Measurements from ENCODE around the gene LOXHD1.

LOXHD1 gene

DNA sequence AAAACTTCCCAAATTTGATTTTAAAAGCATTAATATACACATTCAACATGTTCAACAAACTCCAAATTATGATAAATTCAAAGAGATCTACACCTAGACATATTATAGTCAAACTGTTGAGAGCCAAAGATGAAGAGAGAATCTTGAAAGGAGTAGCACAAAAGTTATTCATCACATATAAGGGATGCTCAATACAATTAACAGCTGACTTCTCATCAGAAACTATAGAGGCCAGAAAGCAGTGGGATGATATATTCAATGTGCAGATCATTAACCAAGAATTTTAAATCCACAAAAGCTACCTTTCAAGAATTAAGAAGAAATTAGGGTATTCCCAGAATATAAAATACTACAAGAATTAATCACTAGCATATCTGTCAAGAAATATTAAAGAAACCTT is 75.4 kb downstream of the LOXHD1 start:
- ChIA-PET CTCF (no interaction called here), POLR2A (no interaction called here)
- DNase-seq (ENCODE audit: extremely low spot score): no peak
- TF ChIP-seq ARNT (IDR thresholded peaks at IDR 0.05): no peak
- no peak for TF ChIP-seq FOXM1 (IDR thresholded peaks at IDR 0.05; ENCODE audit: borderline replicate concordance)
- no peak for TF ChIP-seq ZNF384 (IDR thresholded peaks at IDR 0.05)
- TF ChIP-seq NFRKB (IDR thresholded peaks at IDR 0.05): no peak
- no peak for TF ChIP-seq SP1 (IDR thresholded peaks at IDR 0.05)
- no peak for TF ChIP-seq TARDBP (IDR thresholded peaks at IDR 0.05)
- TF ChIP-seq L3MBTL2 (conservative IDR thresholded peaks at IDR 0.05): no peak
- TF ChIP-seq ELF4 (IDR thresholded peaks at IDR 0.05): no peak
- TF ChIP-seq LEF1 (IDR thresholded peaks at IDR 0.05; ENCODE audit: borderline replicate concordance): no peak
- no peak for TF ChIP-seq BHLHE40 (IDR thresholded peaks at IDR 0.05; ENCODE audit: borderline replicate concordance)
- no peak for TF ChIP-seq HDGF (IDR thresholded peaks at IDR 0.05; ENCODE audit: borderline replicate concordance)
- no peak for TF ChIP-seq FOXK2 (IDR thresholded peaks at IDR 0.05)
- no peak for TF ChIP-seq CTBP1 (IDR thresholded peaks at IDR 0.05; ENCODE audit: borderline replicate concordance)
- TF ChIP-seq SUZ12 (IDR thresholded peaks at IDR 0.05): no peak
- TF ChIP-seq, protein P1, sequence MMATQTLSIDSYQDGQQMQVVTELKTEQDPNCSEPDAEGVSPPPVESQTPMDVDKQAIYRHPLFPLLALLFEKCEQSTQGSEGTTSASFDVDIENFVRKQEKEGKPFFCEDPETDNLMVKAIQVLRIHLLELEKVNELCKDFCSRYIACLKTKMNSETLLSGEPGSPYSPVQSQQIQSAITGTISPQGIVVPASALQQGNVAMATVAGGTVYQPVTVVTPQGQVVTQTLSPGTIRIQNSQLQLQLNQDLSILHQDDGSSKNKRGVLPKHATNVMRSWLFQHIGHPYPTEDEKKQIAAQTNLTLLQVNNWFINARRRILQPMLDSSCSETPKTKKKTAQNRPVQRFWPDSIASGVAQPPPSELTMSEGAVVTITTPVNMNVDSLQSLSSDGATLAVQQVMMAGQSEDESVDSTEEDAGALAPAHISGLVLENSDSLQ (IDR thresholded peaks at IDR 0.05): no peak
- no peak for TF ChIP-seq FOXA1 (IDR thresholded peaks at IDR 0.05)

- no peak for DNase-seq (ENCODE audit: extremely low spot score)
- POLR2A ChIA-PET: no interaction called here
- CTCF ChIA-PET: no interaction called here
- TF ChIP-seq ELF4 (IDR thresholded peaks at IDR 0.05) (no peak), FOXK2 (IDR thresholded peaks at IDR 0.05) (no peak), TARDBP (IDR thresholded peaks at IDR 0.05) (no peak), L3MBTL2 (conservative IDR thresholded peaks at IDR 0.05) (no peak), HDGF (IDR thresholded peaks at IDR 0.05; ENCODE audit: borderline replicate concordance) (no peak), ZNF384 (IDR thresholded peaks at IDR 0.05) (no peak), CTBP1 (IDR thresholded peaks at IDR 0.05; ENCODE audit: borderline replicate concordance) (no peak), LEF1 (IDR thresholded peaks at IDR 0.05; ENCODE audit: borderline replicate concordance) (no peak), SUZ12 (IDR thresholded peaks at IDR 0.05) (no peak), NFRKB (IDR thresholded peaks at IDR 0.05) (no peak), BHLHE40 (IDR thresholded peaks at IDR 0.05; ENCODE audit: borderline replicate concordance) (no peak), FOXA1 (IDR thresholded peaks at IDR 0.05) (no peak), SP1 (IDR thresholded peaks at IDR 0.05) (no peak), ARNT (IDR thresholded peaks at IDR 0.05) (no peak), FOXM1 (IDR thresholded peaks at IDR 0.05; ENCODE audit: borderline replicate concordance) (no peak)
- TF ChIP-seq, protein P1 (IDR thresholded peaks at IDR 0.05): no peak
Observed at GRCh38 chr18:46578987-46579386, 78.0 kb downstream of the LOXHD1 start.

DNA sequence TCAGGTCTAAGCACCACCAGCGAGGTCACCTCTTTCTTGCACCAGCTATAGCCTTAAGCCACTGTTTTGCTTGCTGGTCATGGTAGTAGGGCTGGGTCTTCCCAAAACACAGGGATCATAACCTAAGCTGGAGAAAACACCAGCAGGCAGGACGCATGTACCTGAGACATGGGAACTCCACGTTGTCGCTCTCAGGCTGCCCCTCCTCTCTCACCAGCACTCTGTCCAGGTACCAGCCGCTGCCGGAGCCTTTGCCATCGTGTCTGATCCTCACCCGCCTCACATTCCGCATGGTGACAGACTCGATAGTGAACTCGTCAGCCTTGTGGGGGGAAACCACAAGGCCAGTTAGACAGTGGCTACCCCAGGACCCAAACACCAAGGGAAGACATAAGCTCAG is 79.5 kb downstream of the LOXHD1 start:
- no peak for TF ChIP-seq HDGF (IDR thresholded peaks at IDR 0.05; ENCODE audit: borderline replicate concordance)
- TF ChIP-seq, protein P1 (IDR thresholded peaks at IDR 0.05): no peak
- TF ChIP-seq FOXK2 (IDR thresholded peaks at IDR 0.05): no peak
- no peak for TF ChIP-seq FOXA1 (IDR thresholded peaks at IDR 0.05)
- no peak for TF ChIP-seq BHLHE40 (IDR thresholded peaks at IDR 0.05; ENCODE audit: borderline replicate concordance)
- TF ChIP-seq ELF4 (IDR thresholded peaks at IDR 0.05): no peak
- TF ChIP-seq TARDBP (IDR thresholded peaks at IDR 0.05): no peak
- TF ChIP-seq ARNT (IDR thresholded peaks at IDR 0.05): no peak
- TF ChIP-seq CTBP1 (IDR thresholded peaks at IDR 0.05; ENCODE audit: borderline replicate concordance): no peak
- no peak for TF ChIP-seq SP1 (IDR thresholded peaks at IDR 0.05)
- no peak for TF ChIP-seq L3MBTL2 (conservative IDR thresholded peaks at IDR 0.05)
- TF ChIP-seq NFRKB (IDR thresholded peaks at IDR 0.05): no peak
- TF ChIP-seq SUZ12 (IDR thresholded peaks at IDR 0.05): no peak
- TF ChIP-seq FOXM1 (IDR thresholded peaks at IDR 0.05; ENCODE audit: borderline replicate concordance): no peak
- TF ChIP-seq ZNF384 (IDR thresholded peaks at IDR 0.05): no peak
- TF ChIP-seq LEF1 (IDR thresholded peaks at IDR 0.05; ENCODE audit: borderline replicate concordance): no peak
- no peak for DNase-seq (ENCODE audit: extremely low spot score)
- ChIA-PET POLR2A (no interaction called here), CTCF (no interaction called here)

GRCh38 chr18:46575851-46576250 is 81.2 kb downstream of the LOXHD1 start:
- ChIA-PET CTCF (no interaction called here), POLR2A (no interaction called here)
- no peak for TF ChIP-seq CTBP1 (IDR thresholded peaks at IDR 0.05; ENCODE audit: borderline replicate concordance)
- no peak for TF ChIP-seq LEF1 (IDR thresholded peaks at IDR 0.05; ENCODE audit: borderline replicate concordance)
- TF ChIP-seq, protein P1 (IDR thresholded peaks at IDR 0.05): no peak
- no peak for TF ChIP-seq FOXK2 (IDR thresholded peaks at IDR 0.05)
- no peak for TF ChIP-seq ARNT (IDR thresholded peaks at IDR 0.05)
- no peak for TF ChIP-seq L3MBTL2 (conservative IDR thresholded peaks at IDR 0.05)
- no peak for TF ChIP-seq TARDBP (IDR thresholded peaks at IDR 0.05)
- TF ChIP-seq SUZ12 (IDR thresholded peaks at IDR 0.05): no peak
- no peak for TF ChIP-seq ZNF384 (IDR thresholded peaks at IDR 0.05)
- no peak for TF ChIP-seq ELF4 (IDR thresholded peaks at IDR 0.05)
- TF ChIP-seq FOXA1 (IDR thresholded peaks at IDR 0.05): no peak
- no peak for TF ChIP-seq SP1 (IDR thresholded peaks at IDR 0.05)
- no peak for TF ChIP-seq BHLHE40 (IDR thresholded peaks at IDR 0.05; ENCODE audit: borderline replicate concordance)
- no peak for TF ChIP-seq HDGF (IDR thresholded peaks at IDR 0.05; ENCODE audit: borderline replicate concordance)
- TF ChIP-seq NFRKB (IDR thresholded peaks at IDR 0.05): no peak
- TF ChIP-seq FOXM1 (IDR thresholded peaks at IDR 0.05; ENCODE audit: borderline replicate concordance): no peak

DNA sequence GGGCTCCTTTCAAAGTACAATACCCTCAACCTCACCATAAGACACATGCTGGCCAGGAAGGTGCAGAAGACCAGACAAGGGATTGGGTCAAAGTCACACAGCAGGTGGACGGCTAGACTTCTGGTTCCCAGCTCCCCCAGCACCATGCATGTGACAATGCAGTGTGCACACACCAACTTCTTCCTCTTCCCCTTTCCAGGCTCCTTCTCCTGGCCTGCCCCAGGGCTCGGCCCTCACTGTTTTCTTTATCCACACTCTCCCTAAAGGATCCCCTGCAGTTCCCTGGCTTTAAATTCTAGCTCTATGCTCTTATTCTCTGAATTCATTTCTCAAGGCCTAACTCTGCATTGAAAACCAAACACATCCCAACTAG is 82.3 kb downstream of the LOXHD1 start:
- DNase-seq (ENCODE audit: extremely low spot score): no peak
- CTCF ChIA-PET: interaction anchor here (0.6 kb wide), 1 partner anchor 39 kb away, joined by 3 read pairs; no protein-coding TSS in a partner anchor
- POLR2A ChIA-PET: no interaction called here
- no peak for TF ChIP-seq FOXA1 (IDR thresholded peaks at IDR 0.05)
- no peak for TF ChIP-seq ZNF384 (IDR thresholded peaks at IDR 0.05)
- TF ChIP-seq SP1 (IDR thresholded peaks at IDR 0.05): no peak
- TF ChIP-seq BHLHE40 (IDR thresholded peaks at IDR 0.05; ENCODE audit: borderline replicate concordance): no peak
- no peak for TF ChIP-seq ARNT (IDR thresholded peaks at IDR 0.05)
- TF ChIP-seq ELF4 (IDR thresholded peaks at IDR 0.05): no peak
- TF ChIP-seq CTBP1 (IDR thresholded peaks at IDR 0.05; ENCODE audit: borderline replicate concordance): no peak
- no peak for TF ChIP-seq FOXM1 (IDR thresholded peaks at IDR 0.05; ENCODE audit: borderline replicate concordance)
- no peak for TF ChIP-seq LEF1 (IDR thresholded peaks at IDR 0.05; ENCODE audit: borderline replicate concordance)
- no peak for TF ChIP-seq TARDBP (IDR thresholded peaks at IDR 0.05)
- no peak for TF ChIP-seq FOXK2 (IDR thresholded peaks at IDR 0.05)
- no peak for TF ChIP-seq HDGF (IDR thresholded peaks at IDR 0.05; ENCODE audit: borderline replicate concordance)
- TF ChIP-seq, protein P1 (IDR thresholded peaks at IDR 0.05): no peak

More at GRCh38 chr18:46575851-46576250, 81.2 kb downstream of the LOXHD1 start:
- DNase-seq (ENCODE audit: extremely low spot score): no peak

Measured in HEK293T (cell line).